NCI-H774 (cell line): ENCODE results near the gene KCTD12.

ENCODE experiments used
- DNase-seq: peaks from one replicate; lab custom pipeline; 2025; lab: John Stamatoyannopoulos, UW

KCTD12 gene

GRCh38 chr13:76853921-76854608, 32.1 kb downstream of the KCTD12 start:
- DNase-seq = no peak

GRCh38 chr13:76853481-76853880, 32.7 kb downstream of the KCTD12 start:
- DNase-seq = no peak

- no peak for DNase-seq
Observed at GRCh38 chr13:76852986-76853385, 33.2 kb downstream of the KCTD12 start.

- DNase-seq = no peak
Observed at GRCh38 chr13:76851961-76852360, 34.2 kb downstream of the KCTD12 start.

GRCh38 chr13:76849493-76849892, 36.7 kb downstream of the KCTD12 start:
- DNase-seq = no peak

- no peak for DNase-seq
Observed at GRCh38 chr13:76848596-76848995, 37.6 kb downstream of the KCTD12 start.

GRCh38 chr13:76846363-76846762, 39.8 kb downstream of the KCTD12 start:
- DNase-seq = no peak

- no peak for DNase-seq
Observed at GRCh38 chr13:76845865-76846264, 40.3 kb downstream of the KCTD12 start.

GRCh38 chr13:76845367-76845766, 40.8 kb downstream of the KCTD12 start:
- no peak for DNase-seq

GRCh38 chr13:76837801-76838200, 48.4 kb downstream of the KCTD12 start:
- DNase-seq = no peak

- no peak for DNase-seq
Observed at GRCh38 chr13:76836311-76836710, 49.9 kb downstream of the KCTD12 start.

GRCh38 chr13:76833441-76833954, 52.7 kb downstream of the KCTD12 start:
- no peak for DNase-seq

GRCh38 chr13:76832258-76832988, 53.8 kb downstream of the KCTD12 start:
- DNase-seq = peak; percentile 29

- DNase-seq = no peak
Observed at GRCh38 chr13:76830805-76831204, 55.4 kb downstream of the KCTD12 start.
